ENCODE measurements around the gene GZF1. TPM values are rescaled to one million over a fixed set of nuclear protein-coding genes. Genes with fewer than 3 reads are reported as not detected.

GZF1 gene
- total RNA-seq, 1 experiment from 2014 or later = 17.0 TPM

DNA sequence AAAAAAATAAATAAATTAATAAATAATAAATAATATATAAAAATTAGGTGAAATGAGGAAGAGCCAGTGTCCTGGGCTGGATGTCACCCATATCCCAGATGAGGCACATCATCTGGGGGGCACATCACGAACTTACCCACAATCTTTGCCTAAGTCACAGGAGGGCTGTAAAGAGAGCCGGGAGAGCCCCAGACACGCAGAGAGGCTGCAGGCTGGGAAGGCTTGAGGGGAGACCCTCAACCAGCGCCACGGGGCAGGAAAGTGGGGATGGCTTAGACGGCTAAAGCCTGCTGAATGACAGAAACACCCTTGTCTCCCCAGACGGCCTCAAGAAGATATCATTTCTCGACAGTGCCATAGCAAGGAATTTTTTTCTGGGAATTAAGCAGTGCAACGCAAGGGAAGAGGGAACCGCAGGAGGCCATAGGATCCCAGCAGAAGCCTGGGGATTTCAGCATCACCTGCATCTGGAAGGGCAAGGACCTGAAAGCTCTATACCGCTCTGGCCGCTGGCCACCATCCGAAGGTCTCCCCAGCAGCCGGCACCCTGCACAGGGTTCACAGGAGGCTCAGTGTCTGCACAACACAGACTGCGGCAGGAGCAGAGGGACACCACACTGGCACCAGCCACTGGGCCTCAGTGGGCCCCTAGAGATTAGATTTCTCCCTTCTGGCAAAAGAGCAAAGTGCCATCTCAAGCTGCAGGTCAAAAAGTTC is 34.2 kb upstream of the GZF1 start:
- no peak overlapping the region for H3K27ac Mint-ChIP-seq
- no CpG with 5 or more reads among the region's 15 CpGs for WGBS (ENCODE audit: extremely low coverage, insufficient read length, low lambda C conversion rate)

More for the DNA sequence above, 34.2 kb upstream of the GZF1 start:
- H2AK5ac ChIP-seq (ENCODE audit: insufficient read length, low read length) = no peak overlapping the region
- H2BK12ac ChIP-seq (ENCODE audit: insufficient read length, low read depth, low read length) = no peak overlapping the region
- no peak overlapping the region for H2BK15ac ChIP-seq (ENCODE audit: low read depth, low read length)
- H2BK5ac ChIP-seq (ENCODE audit: insufficient read length, low read length) = no peak overlapping the region
- H4K5ac ChIP-seq (ENCODE audit: insufficient read length, low read depth, low read length) = no peak overlapping the region
- Mint-ChIP-seq H3K4me1 (peaks cover 9 to 23% of the 10 kb centered on the region in 2 experiments), H3K9me3 (peaks cover 3 to 4% of the 10 kb centered on the region in 2 experiments; a peak in 3 of 5 replicates), H3K36me3 (ENCODE audit: insufficient read depth in 1 of 3, low read depth in 3 of 3) (no peaks in the 10 kb centered on the region), H3K27me3 (ENCODE audit: low read depth) (peaks cover 14% of the 10 kb centered on the region), H3K4me3 (no peak overlapping the region)
- H3K56ac ChIP-seq (ENCODE audit: insufficient read length, low read depth, low read length) = no peak overlapping the region
- no peaks in the 10 kb centered on the region for H3K23me2 ChIP-seq (ENCODE audit: insufficient read length, low read depth, low read length, poor library complexity, severe bottlenecking)
- no peak overlapping the region for H4K91ac ChIP-seq (ENCODE audit: insufficient read length, low read depth, low read length)
- no peaks in the 10 kb centered on the region for H3K9me3 ChIP-seq (ENCODE audit: control insufficient read depth, low read depth, low read length)
- no peak overlapping the region for H2BK20ac ChIP-seq (ENCODE audit: low read depth, low read length, poor library complexity, severe bottlenecking)
- no peaks in the 10 kb centered on the region for H3K27me3 ChIP-seq (ENCODE audit: insufficient read depth, low read length)
- no peak overlapping the region for H3K27ac ChIP-seq (ENCODE audit: insufficient read length, low read depth, low read length)
- no peak overlapping the region for H3K14ac ChIP-seq (ENCODE audit: insufficient read depth, low read length)
- H3T11ph ChIP-seq (ENCODE audit: low read length) = no peak overlapping the region
- no peak overlapping the region for H2BK120ac ChIP-seq (ENCODE audit: low read depth, low read length, poor library complexity, severe bottlenecking)
- no peaks in the 10 kb centered on the region for H4K20me1 ChIP-seq (ENCODE audit: control insufficient read depth, insufficient read depth, insufficient read length)
- no peak for DNase-seq
- H3K23ac ChIP-seq (ENCODE audit: insufficient read length, low read depth, low read length) = no peak overlapping the region
- no peak overlapping the region for H3K9ac ChIP-seq (ENCODE audit: extremely low read depth, insufficient read length, low read length)
- no peak overlapping the region for H3K4me2 ChIP-seq (ENCODE audit: insufficient read depth, insufficient read length, low read length)
- no peaks in the 10 kb centered on the region for H3K79me2 ChIP-seq (ENCODE audit: insufficient read depth, low read length)
- no peak overlapping the region for H3K18ac ChIP-seq (ENCODE audit: insufficient read length, low read depth, low read length)
- no peaks in the 10 kb centered on the region for H3K79me1 ChIP-seq (ENCODE audit: insufficient read depth, low read depth, low read length, poor library complexity, severe bottlenecking)
- no peak overlapping the region for H2AFZ ChIP-seq (ENCODE audit: low read length)
- H4K8ac ChIP-seq (replicated peaks; ENCODE audit: insufficient read length, low read depth, low read length) = no peak overlapping the region
- TF ChIP-seq, protein P1, sequence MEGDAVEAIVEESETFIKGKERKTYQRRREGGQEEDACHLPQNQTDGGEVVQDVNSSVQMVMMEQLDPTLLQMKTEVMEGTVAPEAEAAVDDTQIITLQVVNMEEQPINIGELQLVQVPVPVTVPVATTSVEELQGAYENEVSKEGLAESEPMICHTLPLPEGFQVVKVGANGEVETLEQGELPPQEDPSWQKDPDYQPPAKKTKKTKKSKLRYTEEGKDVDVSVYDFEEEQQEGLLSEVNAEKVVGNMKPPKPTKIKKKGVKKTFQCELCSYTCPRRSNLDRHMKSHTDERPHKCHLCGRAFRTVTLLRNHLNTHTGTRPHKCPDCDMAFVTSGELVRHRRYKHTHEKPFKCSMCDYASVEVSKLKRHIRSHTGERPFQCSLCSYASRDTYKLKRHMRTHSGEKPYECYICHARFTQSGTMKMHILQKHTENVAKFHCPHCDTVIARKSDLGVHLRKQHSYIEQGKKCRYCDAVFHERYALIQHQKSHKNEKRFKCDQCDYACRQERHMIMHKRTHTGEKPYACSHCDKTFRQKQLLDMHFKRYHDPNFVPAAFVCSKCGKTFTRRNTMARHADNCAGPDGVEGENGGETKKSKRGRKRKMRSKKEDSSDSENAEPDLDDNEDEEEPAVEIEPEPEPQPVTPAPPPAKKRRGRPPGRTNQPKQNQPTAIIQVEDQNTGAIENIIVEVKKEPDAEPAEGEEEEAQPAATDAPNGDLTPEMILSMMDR (conservative IDR thresholded peaks at IDR 0.05) = no peak
- no peaks in the 10 kb centered on the region for H3K4me1 ChIP-seq (ENCODE audit: insufficient read depth, low read length)
- H3K4ac ChIP-seq (ENCODE audit: low read depth, low read length) = no peak overlapping the region
